Measurements from ENCODE around the gene JTB.
"Not testable (repeated sequence)": the region's sequence is repeated elsewhere in the genome, so short reads cannot be mapped to it uniquely, and the experiment has no call there.

Gene JTB

GRCh38 chr1:153977250-153978240, at the start of gene JTB:
Gene JTB (minus strand): TSS chr1:153977674. CDS start chr1:153977252, 422 bp downstream.
- peak; percentile 66 for DNase-seq

GRCh38 chr1:154019940-154020339, 42.5 kb upstream of the JTB start:
- DNase-seq: no peak

- no peak for DNase-seq
Measured at GRCh38 chr1:154019269-154019668, 41.8 kb upstream of the JTB start.

- DNase-seq: no peak
Measured at GRCh38 chr1:154014154-154014907, 36.9 kb upstream of the JTB start.

GRCh38 chr1:154012543-154012942, 35.1 kb upstream of the JTB start:
- DNase-seq: not testable (repeated sequence)

- DNase-seq: no peak
Measured at GRCh38 chr1:154012129-154012528, 34.7 kb upstream of the JTB start.

- no peak for DNase-seq
Measured at GRCh38 chr1:154006136-154006535, 28.7 kb upstream of the JTB start.

GRCh38 chr1:154000420-154000819, 22.9 kb upstream of the JTB start:
- DNase-seq: no peak

GRCh38 chr1:153996882-153997281, 19.4 kb upstream of the JTB start:
- not testable (repeated sequence) for DNase-seq

- no peak for DNase-seq
Measured at GRCh38 chr1:153995640-153996039, 18.2 kb upstream of the JTB start.

GRCh38 chr1:153995202-153995601, 17.7 kb upstream of the JTB start:
- no peak for DNase-seq

GRCh38 chr1:153991806-153992205, 14.3 kb upstream of the JTB start:
- no peak for DNase-seq

GRCh38 chr1:153991151-153991630, 13.7 kb upstream of the JTB start:
- DNase-seq: no peak

- DNase-seq: peak; percentile 94
Measured at GRCh38 chr1:153990468-153991150, 13.1 kb upstream of the JTB start, which contains the start of gene RPS27. Gene RPS27 (plus strand): TSS chr1:153990762. CDS start chr1:153990797, 35 bp downstream.

GRCh38 chr1:153987621-153988020, 10.1 kb upstream of the JTB start:
- DNase-seq: no peak

- peak; percentile 78 for DNase-seq
Measured at GRCh38 chr1:153985941-153986761, 8.7 kb upstream of the JTB start, which contains the start of gene RAB13. Gene RAB13 (minus strand): TSS chr1:153986339. CDS start chr1:153986236, 103 bp downstream.

- peak; percentile 14 for DNase-seq
Measured at GRCh38 chr1:153985341-153985912, 8.0 kb upstream of the JTB start.

GRCh38 chr1:153984123-153984894, 6.8 kb upstream of the JTB start:
- no peak for DNase-seq

- not testable (repeated sequence) for DNase-seq
Measured at GRCh38 chr1:153981735-153982134, 4.3 kb upstream of the JTB start.

GRCh38 chr1:153979091-153979490, 1.6 kb upstream of the JTB start:
- DNase-seq: not testable (repeated sequence)
